GM11168 (cell line): Measurements from ENCODE around the gene MYMK.

Source experiments
- in situ Hi-C: fragments of 300-500 bp; cut with MboI; formaldehyde crosslinking; loops from one replicate; pipeline ENCODE4 v1.12.0; 2022; ENCODE audit warnings: low sequenced_read_pairs; ENCODE audit not compliant: unreplicated experiment

The MYMK gene

GRCh38 chr9:133490865-133491655 lies 33.7 kb downstream of the MYMK start:
- in situ Hi-C loops = loop anchor here (25.0 kb wide), 1 partner anchor 304 kb away; no protein-coding TSS in a partner anchor

- in situ Hi-C loops = loop anchor here (25.0 kb wide), 1 partner anchor 303 kb away; no protein-coding TSS in a partner anchor
Measured at GRCh38 chr9:133490201-133490681, 34.5 kb downstream of the MYMK start.

GRCh38 chr9:133489253-133490190 lies 35.2 kb downstream of the MYMK start:
- in situ Hi-C loops = loop anchor here (25.0 kb wide), 1 partner anchor 302 kb away; no protein-coding TSS in a partner anchor

GRCh38 chr9:133488686-133489252 lies 36.0 kb downstream of the MYMK start:
- in situ Hi-C loops = loop anchor here (25.0 kb wide), 1 partner anchor 301 kb away; no protein-coding TSS in a partner anchor

- in situ Hi-C loops = loop anchor here (25.0 kb wide), 1 partner anchor 300 kb away; no protein-coding TSS in a partner anchor
Measured at GRCh38 chr9:133487331-133487725, 37.4 kb downstream of the MYMK start.

- in situ Hi-C loops = loop anchor here (25.0 kb wide), 1 partner anchor 298 kb away; no protein-coding TSS in a partner anchor
Measured at GRCh38 chr9:133485531-133486260, 39.1 kb downstream of the MYMK start.

GRCh38 chr9:133484671-133485437 lies 39.9 kb downstream of the MYMK start:
- in situ Hi-C loops = loop anchor here (25.0 kb wide), 1 partner anchor 298 kb away; no protein-coding TSS in a partner anchor

GRCh38 chr9:133483611-133484010 lies 41.1 kb downstream of the MYMK start:
- in situ Hi-C loops = loop anchor here (25.0 kb wide), 1 partner anchor 296 kb away; no protein-coding TSS in a partner anchor

- in situ Hi-C loops = loop anchor here (25.0 kb wide), 1 partner anchor 292 kb away; no protein-coding TSS in a partner anchor
Measured at GRCh38 chr9:133478851-133479711, 45.7 kb downstream of the MYMK start, which contains the start of gene SLC2A6. SLC2A6 (minus strand) TSS chr9:133479099; CDS start chr9:133479059, 40 bp downstream.

GRCh38 chr9:133477992-133478850 lies 46.5 kb downstream of the MYMK start:
- in situ Hi-C loops = loop anchor here (25.0 kb wide), 1 partner anchor 291 kb away; no protein-coding TSS in a partner anchor

GRCh38 chr9:133477461-133477860 lies 47.3 kb downstream of the MYMK start:
- in situ Hi-C loops = loop anchor here (25.0 kb wide), 1 partner anchor 290 kb away; no protein-coding TSS in a partner anchor

GRCh38 chr9:133476941-133477340 lies 47.8 kb downstream of the MYMK start:
- in situ Hi-C loops = loop anchor here (25.0 kb wide), 1 partner anchor 290 kb away; no protein-coding TSS in a partner anchor

GRCh38 chr9:133476036-133476931 lies 48.5 kb downstream of the MYMK start:
- in situ Hi-C loops = loop anchor here (25.0 kb wide), 1 partner anchor 289 kb away; no protein-coding TSS in a partner anchor

- in situ Hi-C loops = loop anchor here (25.0 kb wide), 1 partner anchor 288 kb away; no protein-coding TSS in a partner anchor
Measured at GRCh38 chr9:133475292-133476012, 49.3 kb downstream of the MYMK start.
